Hepatocyte (in vitro differentiated cells): Measurements from ENCODE around the gene NEDD4. TPM values are rescaled to one million over a fixed set of nuclear protein-coding genes. Genes with fewer than 3 reads are reported as not detected.

Experiments
- DNase-seq: peaks from one replicate; pipeline ENCODE4 v3.0.0-alpha.2; 2016; ENCODE audit warnings: low spot score
- H2AFZ ChIP-seq: fragments of 200-600 bp; sonication (generic); 2 replicates; pipeline ENCODE4 v1.6.0; 2016; ENCODE audit warnings: antibody characterized with exemption, mild to moderate bottlenecking
- H3K27ac ChIP-seq: fragments of 200-600 bp; sonication (generic); 2 replicates; pipeline ENCODE4 v1.5.1; 2016; ENCODE audit warnings: mild to moderate bottlenecking
- H3K27me3 ChIP-seq: fragments of 200-600 bp; sonication (generic); 2 replicates; pipeline ENCODE4 v1.6.1; 2016
- H3K36me3 ChIP-seq: fragments of 200-600 bp; sonication (generic); replicated peaks from 2 replicates; pipeline ENCODE4 v1.5.1; 2016; ENCODE audit warnings: low read depth; ENCODE audit not compliant: insufficient read depth
- H3K4me1 ChIP-seq: fragments of 200-600 bp; sonication (generic); 2 replicates; pipeline ENCODE4 v1.5.1; 2016; ENCODE audit warnings: mild to moderate bottlenecking, moderate library complexity; ENCODE audit not compliant: insufficient read depth
- H3K4me2 ChIP-seq: fragments of 200-600 bp; sonication (generic); 2 replicates; pipeline ENCODE4 v1.6.0; 2016
- H3K4me3 ChIP-seq: fragments of 200-600 bp; sonication (generic); 2 replicates; pipeline ENCODE4 v1.5.1; 2016; ENCODE audit warnings: mild to moderate bottlenecking
- H3K79me2 ChIP-seq: fragments of 200-600 bp; sonication (generic); 2 replicates; pipeline ENCODE4 v1.6.0; 2017; ENCODE audit warnings: mild to moderate bottlenecking
- H3K9me2 ChIP-seq: fragments of 200-600 bp; sonication (generic); replicated peaks from 2 replicates; pipeline ENCODE4 v1.6.0; 2017; ENCODE audit warnings: mild to moderate bottlenecking; ENCODE audit not compliant: insufficient read depth
- H3K9me3 ChIP-seq: fragments of 200-600 bp; sonication (generic); 2 replicates; pipeline ENCODE4 v1.5.1; 2016; ENCODE audit warnings: low read depth, mild to moderate bottlenecking
- H4K20me1 ChIP-seq: fragments of 200-600 bp; sonication (generic); 2 replicates; pipeline ENCODE4 v1.6.0; 2016; ENCODE audit warnings: mild to moderate bottlenecking; ENCODE audit not compliant: insufficient read depth, poor library complexity, severe bottlenecking
- CTCF ChIP-seq: fragments of 200-600 bp; sonication (generic); IDR thresholded peaks from 2 replicates; pipeline ENCODE4 v1.5.1; 2016; ENCODE audit warnings: antibody characterized with exemption, mild to moderate bottlenecking; ENCODE audit not compliant: poor library complexity
- EZH2 ChIP-seq: fragments of 200-600 bp; sonication (generic); IDR thresholded peaks from 2 replicates; pipeline ENCODE4 v1.6.1; 2016; ENCODE audit warnings: antibody characterized with exemption, mild to moderate bottlenecking, borderline replicate concordance
- EZH2phosphoT487 ChIP-seq: fragments of 200-600 bp; sonication (generic); IDR thresholded peaks from one replicate; pipeline ENCODE4 v1.6.1; 2018; ENCODE audit warnings: antibody characterized with exemption, mild to moderate bottlenecking, low read depth, moderate library complexity; ENCODE audit not compliant: unreplicated experiment, severe bottlenecking
- WGBS: methylation state at CpG from one replicate; pipeline ENCODE4 v1.1.6; 2016; ENCODE audit warnings: low lambda C conversion rate; ENCODE audit errors: missing lambda C conversion rate; 5-methylcytosine and 5-hydroxymethylcytosine counted together
- polyA plus RNA-seq: library from polyadenylated mRNA; unstranded; fragments of >200 nt; fragmentation: Nextera tagmentation; extraction: Ambion mirVana; gene quantifications from 2 replicates; pipeline ENCODE4 v1.2.1, GENCODE V29; 2016
- total RNA-seq: library from RNA; depleted of rRNA; stranded (reverse); fragments of >200 nt; gene quantifications from 2 replicates; pipeline ENCODE4 v1.2.3, GENCODE V29; 2014

The NEDD4 gene
- total and polyA plus RNA-seq, 2 experiments from 2014 or later = 26.5 to 77.0 TPM

- Histone ChIP-seq H3K9me3 (no peaks in the 10 kb centered on the region), H2AFZ (no peak overlapping the region), H3K4me3 (no peak overlapping the region), H3K79me2 (no peaks in the 10 kb centered on the region), H3K27ac (no peak overlapping the region), H3K27me3 (no peaks in the 10 kb centered on the region), H3K4me2 (no peak overlapping the region), H3K4me1 (peaks cover 14% of the 10 kb centered on the region), H4K20me1 (no peaks in the 10 kb centered on the region), H3K9me2 (no peaks in the 10 kb centered on the region), H3K36me3 (no peaks in the 10 kb centered on the region)
- DNase-seq = no peak
- TF ChIP-seq CTCF (no peak), EZH2 (no peak)
- 75% methylated on average over 2 of the region's 2 CpGs for WGBS
These were observed 41.1 kb upstream of the NEDD4 start for GRCh38 chr15:56034514-56034913.

GRCh38 chr15:56032373-56032772 is 39.0 kb upstream of the NEDD4 start:
- DNase-seq = peak; percentile 28
- Histone ChIP-seq H2AFZ (no peak overlapping the region), H3K27ac (peak overlapping the region; percentile 42), H3K4me1 (peaks cover 2% of the 10 kb centered on the region), H3K9me2 (no peaks in the 10 kb centered on the region), H4K20me1 (no peaks in the 10 kb centered on the region), H3K4me2 (no peak overlapping the region), H3K9me3 (no peaks in the 10 kb centered on the region), H3K27me3 (no peaks in the 10 kb centered on the region), H3K4me3 (no peak overlapping the region), H3K36me3 (no peaks in the 10 kb centered on the region), H3K79me2 (no peaks in the 10 kb centered on the region)
- TF ChIP-seq EZH2 (no peak), EZH2phosphoT487 (no peak), CTCF (no peak)
- 86% methylated on average over 1 of the region's 1 CpG for WGBS

- Histone ChIP-seq H3K4me3 (no peak overlapping the region), H3K27ac (peak overlapping the region; percentile 42), H3K4me1 (no peaks in the 10 kb centered on the region), H3K9me2 (no peaks in the 10 kb centered on the region), H3K27me3 (no peaks in the 10 kb centered on the region), H3K36me3 (no peaks in the 10 kb centered on the region), H3K79me2 (no peaks in the 10 kb centered on the region), H4K20me1 (no peaks in the 10 kb centered on the region), H2AFZ (no peak overlapping the region), H3K4me2 (no peak overlapping the region), H3K9me3 (no peaks in the 10 kb centered on the region)
- no peak for DNase-seq
- TF ChIP-seq EZH2phosphoT487 (no peak), CTCF (no peak), EZH2 (no peak)
- WGBS = 81% methylated on average over 6 of the region's 6 CpGs
These were observed 38.4 kb upstream of the NEDD4 start for GRCh38 chr15:56031836-56032235.

- 84% methylated on average over 4 of the region's 4 CpGs for WGBS
- no peak for DNase-seq
- no peaks in the 10 kb centered on the region for H3K9me2 ChIP-seq
- no peak overlapping the region for H2AFZ ChIP-seq
- H3K79me2 ChIP-seq = no peaks in the 10 kb centered on the region
- TF ChIP-seq EZH2 = no peak
- no peak for TF ChIP-seq CTCF
- TF ChIP-seq EZH2phosphoT487 = no peak
- H3K27me3 ChIP-seq = no peaks in the 10 kb centered on the region
- H3K4me1 ChIP-seq = no peaks in the 10 kb centered on the region
- no peaks in the 10 kb centered on the region for H4K20me1 ChIP-seq
- no peak overlapping the region for H3K4me2 ChIP-seq
- H3K9me3 ChIP-seq = no peaks in the 10 kb centered on the region
- peak overlapping the region; percentile 42 for H3K27ac ChIP-seq
- no peaks in the 10 kb centered on the region for H3K36me3 ChIP-seq
- H3K4me3 ChIP-seq = no peak overlapping the region
These were observed 38.0 kb upstream of the NEDD4 start for GRCh38 chr15:56031402-56031801.
